Upper lobe of left lung (tissue), 6 donors: Measurements from ENCODE around the gene DNAH10. TPM values are rescaled to one million over a fixed set of nuclear protein-coding genes. Genes with fewer than 3 reads are reported as not detected.

Experiments used
- ATAC-seq, 2 donors: fragments of 200-7000 bp; cut with Tn5 transposase; one replicate each; pipeline ENCODE4 v1.9.1; 2022; ENCODE audit warnings: mild to moderate bottlenecking in 2 of 2, moderate library complexity in 2 of 2; ENCODE audit not compliant: low FRiP score in 2 of 2
- DNase-seq, 2 donors: peaks; one replicate each; pipeline ENCODE4 v3.0.0-alpha.2; 2019 to 2020
- H3K27ac ChIP-seq, 4 donors: fragments of 200-600 bp; sonication (generic); one replicate each; pipeline ENCODE4 v1.5.1; 2016 to 2019
- H3K27me3 ChIP-seq, 4 donors: fragments of 200-600 bp; sonication (generic); one replicate each; pipeline ENCODE4 v1.5.1; 2017 to 2019
- H3K36me3 ChIP-seq, 4 donors: fragments of 200-600 bp; sonication (generic); one replicate each; pipeline ENCODE4 v1.5.1; 2016 to 2019
- H3K4me1 ChIP-seq, 4 donors: fragments of 200-600 bp; sonication (generic); one replicate each; pipeline ENCODE4 v1.5.1; 2018 to 2019
- H3K4me3 ChIP-seq, 4 donors: fragments of 200-600 bp; sonication (generic); one replicate each; pipeline ENCODE4 v1.5.1; 2017 to 2019; ENCODE audit warnings: mild to moderate bottlenecking in 2 of 4, moderate library complexity in 1 of 4
- H3K9me3 ChIP-seq, 4 donors: fragments of 200-600 bp; sonication (generic); one replicate each; pipeline ENCODE4 v1.5.1; 2018 to 2019
- CTCF ChIP-seq, 6 experiments: fragments of 450-650 bp in 4 of 6; fragments of 200-600 bp in 2 of 6; sonication (generic) in 2 of 6; IDR thresholded peaks; one replicate each; pipeline ENCODE4 v1.5.1; 2016 to 2019; ENCODE audit warnings: antibody characterized with exemption in 6 of 6
- EP300 ChIP-seq, 4 donors: sonication (generic); formaldehyde crosslinking; IDR thresholded peaks; one replicate each; pipeline ENCODE4 v1.5.1; 2017; ENCODE audit warnings: antibody characterized with exemption in 4 of 4, control low read depth in 2 of 4
- POLR2A ChIP-seq, 4 donors: fragments of 450-650 bp; IDR thresholded peaks; one replicate each; pipeline ENCODE4 v1.5.1; 2016 to 2017; ENCODE audit warnings: antibody characterized with exemption in 4 of 4, mild to moderate bottlenecking in 2 of 4
- POLR2AphosphoS5 ChIP-seq, 2 donors: sonication (generic); formaldehyde crosslinking; IDR thresholded peaks; one replicate each; pipeline ENCODE4 v1.5.1; 2017; ENCODE audit warnings: antibody characterized with exemption in 2 of 2
- WGBS, 2 donors: methylation state at CpG; one replicate each; pipeline ENCODE4 v1.1.5; 2017 to 2018; 5-methylcytosine and 5-hydroxymethylcytosine counted together
- total RNA-seq, 6 donors: library from RNA; depleted of rRNA in 4 of 6; stranded (reverse); fragments of >200 nt in 4 of 6; gene quantifications; one replicate each; pipeline versions ENCODE4 v1.1.0 to v1.2.1, GENCODE V29; 2016 to 2021
- donor health status: DM: no; HTN: no; CAD: no; lungs with moderate emphysema.
- donor health status: DM: no; HTN: yes; CAD: no; lungs with severe emphysema.

Gene DNAH10
- total RNA-seq, 6 donors from 2014 or later, result 0.31 to 46.0 (median 8.3) TPM

GRCh38 chr12:123749355-123749754 is 12.7 kb upstream of the DNAH10 start:
- no peak overlapping the region for H3K4me3 ChIP-seq
- no peak for ATAC-seq
- no peak for DNase-seq
- TF ChIP-seq EP300 (IDR thresholded peaks at IDR 0.05) (no peak), POLR2A (IDR thresholded peaks at IDR 0.05) (no peak), CTCF (IDR thresholded peaks at IDR 0.05) (no peak), POLR2AphosphoS5 (IDR thresholded peaks at IDR 0.05) (no peak)
- no peaks in the 10 kb centered on the region for H3K4me1 ChIP-seq
- no peak overlapping the region for H3K27ac ChIP-seq
- peaks cover 20 to 83% (median 48%) of the 10 kb centered on the region in 4 donors for H3K36me3 ChIP-seq
- 94 to 99% methylated on average over 9 to 10 of the region's 10 CpGs for WGBS, 2 donors
- no peaks in the 10 kb centered on the region for H3K9me3 ChIP-seq
- no peaks in the 10 kb centered on the region for H3K27me3 ChIP-seq

- Histone ChIP-seq H3K36me3 (peaks cover 22 to 83% (median 45%) of the 10 kb centered on the region in 4 donors), H3K27me3 (no peaks in the 10 kb centered on the region), H3K27ac (no peak overlapping the region), H3K4me1 (no peaks in the 10 kb centered on the region), H3K4me3 (no peak overlapping the region), H3K9me3 (no peaks in the 10 kb centered on the region)
- ATAC-seq (no peak), DNase-seq (no peak)
- no peak for TF ChIP-seq POLR2AphosphoS5 (IDR thresholded peaks at IDR 0.05)
- no peak for TF ChIP-seq EP300 (IDR thresholded peaks at IDR 0.05)
- WGBS, 2 donors, result 89 to 90% methylated on average over 7 to 8 of the region's 8 CpGs
These were observed 11.9 kb upstream of the DNAH10 start for GRCh38 chr12:123750159-123750656.

GRCh38 chr12:123752046-123752445 is 10.1 kb upstream of the DNAH10 start:
- no peaks in the 10 kb centered on the region for H3K9me3 ChIP-seq
- peaks cover 22 to 87% (median 49%) of the 10 kb centered on the region in 4 donors for H3K36me3 ChIP-seq
- no peak for ATAC-seq
- TF ChIP-seq CTCF (IDR thresholded peaks at IDR 0.05), result no peak
- TF ChIP-seq EP300 (IDR thresholded peaks at IDR 0.05), result no peak
- no peak for TF ChIP-seq POLR2A (IDR thresholded peaks at IDR 0.05)
- TF ChIP-seq POLR2AphosphoS5 (IDR thresholded peaks at IDR 0.05), result no peak
- H3K27ac ChIP-seq, result no peak overlapping the region
- no peaks in the 10 kb centered on the region for H3K27me3 ChIP-seq
- no peak overlapping the region for H3K4me3 ChIP-seq
- no peak for DNase-seq
- no peaks in the 10 kb centered on the region for H3K4me1 ChIP-seq
- WGBS, 2 donors, result 93 to 95% methylated on average over 3 of the region's 3 CpGs

- no peak for ATAC-seq
- H3K9me3 ChIP-seq, result no peaks in the 10 kb centered on the region
- no peaks in the 10 kb centered on the region for H3K4me1 ChIP-seq
- TF ChIP-seq POLR2A (IDR thresholded peaks at IDR 0.05), result no peak
- TF ChIP-seq POLR2AphosphoS5 (IDR thresholded peaks at IDR 0.05), result no peak
- no peak for TF ChIP-seq CTCF (IDR thresholded peaks at IDR 0.05)
- no peak for TF ChIP-seq EP300 (IDR thresholded peaks at IDR 0.05)
- H3K4me3 ChIP-seq, result no peak overlapping the region
- H3K36me3 ChIP-seq, result peaks cover 17 to 87% (median 46%) of the 10 kb centered on the region in 4 donors
- no peak for DNase-seq
- WGBS, 2 donors, result 94 to 97% methylated on average over 12 of the region's 12 CpGs
- no peaks in the 10 kb centered on the region for H3K27me3 ChIP-seq
- no peak overlapping the region for H3K27ac ChIP-seq
These were observed 7.9 kb upstream of the DNAH10 start for GRCh38 chr12:123754041-123754772.

GRCh38 chr12:123757561-123757960 is 4.5 kb upstream of the DNAH10 start:
- DNase-seq (no peak), ATAC-seq (no peak)
- TF ChIP-seq EP300 (IDR thresholded peaks at IDR 0.05), result no peak
- TF ChIP-seq POLR2AphosphoS5 (IDR thresholded peaks at IDR 0.05), result peak in 1 of 2 donors; percentile 20
- no peak for TF ChIP-seq CTCF (IDR thresholded peaks at IDR 0.05)
- TF ChIP-seq POLR2A (IDR thresholded peaks at IDR 0.05), result no peak
- Histone ChIP-seq H3K27ac (no peak overlapping the region), H3K36me3 (peaks cover 4 to 56% (median 25%) of the 10 kb centered on the region in 4 donors), H3K9me3 (no peaks in the 10 kb centered on the region), H3K4me3 (no peak overlapping the region), H3K27me3 (peaks cover 0 to 8% (median 2%) of the 10 kb centered on the region in 4 donors), H3K4me1 (peaks cover 4 to 14% (median 10%) of the 10 kb centered on the region in 4 donors)
- WGBS, 2 donors, result 69 to 71% methylated on average over 6 of the region's 6 CpGs
